ENCODE measurements around the gene PACS1.
A peak's percentile ranks its signal among the peaks of the same experiment; 100 is the strongest.

GRCh38 chr11:66282468-66283455 lies 212.7 kb downstream of the PACS1 start:
- TF ChIP-seq, protein P1, sequence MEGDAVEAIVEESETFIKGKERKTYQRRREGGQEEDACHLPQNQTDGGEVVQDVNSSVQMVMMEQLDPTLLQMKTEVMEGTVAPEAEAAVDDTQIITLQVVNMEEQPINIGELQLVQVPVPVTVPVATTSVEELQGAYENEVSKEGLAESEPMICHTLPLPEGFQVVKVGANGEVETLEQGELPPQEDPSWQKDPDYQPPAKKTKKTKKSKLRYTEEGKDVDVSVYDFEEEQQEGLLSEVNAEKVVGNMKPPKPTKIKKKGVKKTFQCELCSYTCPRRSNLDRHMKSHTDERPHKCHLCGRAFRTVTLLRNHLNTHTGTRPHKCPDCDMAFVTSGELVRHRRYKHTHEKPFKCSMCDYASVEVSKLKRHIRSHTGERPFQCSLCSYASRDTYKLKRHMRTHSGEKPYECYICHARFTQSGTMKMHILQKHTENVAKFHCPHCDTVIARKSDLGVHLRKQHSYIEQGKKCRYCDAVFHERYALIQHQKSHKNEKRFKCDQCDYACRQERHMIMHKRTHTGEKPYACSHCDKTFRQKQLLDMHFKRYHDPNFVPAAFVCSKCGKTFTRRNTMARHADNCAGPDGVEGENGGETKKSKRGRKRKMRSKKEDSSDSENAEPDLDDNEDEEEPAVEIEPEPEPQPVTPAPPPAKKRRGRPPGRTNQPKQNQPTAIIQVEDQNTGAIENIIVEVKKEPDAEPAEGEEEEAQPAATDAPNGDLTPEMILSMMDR (IDR thresholded peaks at IDR 0.05) = peak; percentile 88
- no peak for TF ChIP-seq EZH2 (IDR thresholded peaks at IDR 0.05; ENCODE audit: borderline replicate concordance, insufficient read depth, low read depth, low read length, poor library complexity, severe bottlenecking)
